Lung (tissue), 12 donors: Measurements from ENCODE around the gene IRF7. TPM values are rescaled to one million over a fixed set of nuclear protein-coding genes. Genes with fewer than 3 reads are reported as not detected.

ENCODE experiments used
- ATAC-seq: fragments of 200-7000 bp; cut with Tn5 transposase; one replicate; pipeline ENCODE4 v1.9.1; 2020; ENCODE audit warnings: moderate number of reproducible peaks; ENCODE audit not compliant: insufficient read depth, low FRiP score
- DNase-seq, 3 donors: peaks; one replicate each; pipeline ENCODE4 v3.0.0-alpha.2; 2013 to 2017
- H3K27ac ChIP-seq, 2 donors: one replicate each; pipeline ENCODE4 v1.5.1; 2013; ENCODE audit warnings: mild to moderate bottlenecking in 2 of 2, moderate library complexity in 2 of 2, control low read depth in 1 of 2, inconsistent platforms in 1 of 2, low read depth in 1 of 2, low read length in 1 of 2
- H3K27me3 ChIP-seq, 3 donors: one replicate each; pipeline ENCODE4 v1.5.1; 2013; ENCODE audit warnings: low read length in 2 of 3; ENCODE audit not compliant: control insufficient read depth in 3 of 3, insufficient read depth in 3 of 3
- H3K36me3 ChIP-seq, 4 donors: one replicate each; pipeline ENCODE4 v1.5.1; 2013; ENCODE audit warnings: low read length in 4 of 4, mild to moderate bottlenecking in 1 of 4, moderate library complexity in 1 of 4; ENCODE audit not compliant: control insufficient read depth in 4 of 4, insufficient read depth in 4 of 4
- H3K4me1 ChIP-seq, 5 donors: one replicate each; pipeline ENCODE4 v1.5.1; 2013; ENCODE audit warnings: low read length in 5 of 5, mild to moderate bottlenecking in 2 of 5, moderate library complexity in 1 of 5; ENCODE audit not compliant: control insufficient read depth in 5 of 5, insufficient read depth in 5 of 5
- H3K4me3 ChIP-seq: one replicate; pipeline ENCODE4 v1.5.1; 2013; ENCODE audit warnings: mild to moderate bottlenecking, control low read depth, moderate library complexity
- H3K9ac ChIP-seq, 2 donors: one replicate each; pipeline ENCODE4 v1.5.1; 2013; ENCODE audit warnings: low read length in 2 of 2, control low read depth in 1 of 2; ENCODE audit not compliant: insufficient read depth in 1 of 2
- H3K9me3 ChIP-seq, 4 donors: one replicate each; pipeline ENCODE4 v1.5.1; 2013; ENCODE audit warnings: low read length in 3 of 4, mild to moderate bottlenecking in 1 of 4, moderate library complexity in 1 of 4; ENCODE audit not compliant: control insufficient read depth in 4 of 4, insufficient read depth in 3 of 4
- CTCF ChIP-seq: IDR thresholded peaks from 2 replicates; pipeline ENCODE4 v1.5.1; 2012; ENCODE audit warnings: mild to moderate bottlenecking; ENCODE audit errors: control extremely low read depth, extremely low read depth
- WGBS, 2 donors: extraction: QIAGEN DNeasy Blood & Tissue Kit; methylation state at CpG; one replicate each; pipeline ENCODE4 v1.1.7; 2013; 5-methylcytosine and 5-hydroxymethylcytosine counted together
- polyA plus RNA-seq, 2 donors: library from polyadenylated mRNA; stranded (reverse); fragments of 200-250 nt; gene quantifications; one replicate each; pipeline ENCODE4 v1.2.1, GENCODE V29; 2013
- total RNA-seq, 2 donors: library from RNA; depleted of rRNA in 1 of 2; stranded (reverse); fragments of >200 nt in 1 of 2; gene quantifications; one replicate each; pipeline ENCODE4 v1.2.1, GENCODE V29; 2014 to 2021
- donor health status: control.
- donor health status: control.
- donor health status: Bipolar disorder and iron deficiency.
- donor health status: healthy.
- donor health status: DM: yes; HTN: yes; CAD: no.

IRF7 gene
- total and polyA plus RNA-seq, 4 donors = 24.7 to 68.3 (median 52.8) TPM

DNA sequence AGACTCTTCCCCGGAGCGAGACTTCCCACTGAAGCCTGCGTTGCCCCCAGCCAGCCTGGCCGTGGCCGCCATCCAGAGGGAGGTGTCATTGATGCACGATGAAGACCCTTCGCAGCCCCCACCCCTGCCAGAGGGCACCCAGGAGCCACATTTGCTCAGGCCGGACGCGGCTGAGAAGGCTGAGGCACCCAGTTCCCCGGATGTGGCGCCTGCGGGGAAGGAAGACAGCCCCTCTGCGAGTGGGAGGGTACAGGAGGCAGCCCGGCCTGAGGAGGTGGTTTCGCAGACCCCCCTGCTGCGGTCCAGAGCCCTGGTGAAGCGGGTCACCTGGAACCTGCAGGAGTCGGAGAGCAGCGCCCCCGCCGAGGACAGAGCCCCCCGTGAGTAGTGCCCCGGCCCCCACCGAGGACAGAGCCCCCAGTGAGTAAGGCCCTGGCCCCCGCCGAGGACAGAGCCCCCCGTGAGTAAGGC is 6.4 kb downstream of the IRF7 start:
- no peaks in the 10 kb centered on the region for H3K27me3 ChIP-seq
- H3K27ac ChIP-seq = no peak overlapping the region
- H3K9me3 ChIP-seq = no peaks in the 10 kb centered on the region
- no peak overlapping the region for H3K4me3 ChIP-seq
- no peak for TF ChIP-seq CTCF
- WGBS, 2 donors = 94 to 95% methylated on average over 28 of the region's 28 CpGs
- H3K36me3 ChIP-seq = peaks cover 14 to 92% (median 36%) of the 10 kb centered on the region in 4 donors
- H3K9ac ChIP-seq = no peak overlapping the region
- H3K4me1 ChIP-seq = peaks cover 0 to 6% (median under 1%) of the 10 kb centered on the region in 5 donors
- ATAC-seq = no peak
- DNase-seq = no peak

- Histone ChIP-seq H3K4me3 (no peak overlapping the region), H3K27ac (no peak overlapping the region), H3K4me1 (peaks cover 0 to 2% (median 0%) of the 10 kb centered on the region in 5 donors), H3K9ac (no peak overlapping the region), H3K36me3 (peaks cover 17 to 90% (median 38%) of the 10 kb centered on the region in 4 donors), H3K9me3 (no peaks in the 10 kb centered on the region), H3K27me3 (no peaks in the 10 kb centered on the region)
- no peak for DNase-seq
- no peak for ATAC-seq
- no peak for TF ChIP-seq CTCF
- 76 to 86% methylated on average over 24 to 28 of the region's 28 CpGs for WGBS, 2 donors
Measured at GRCh38 chr11:608791-609251, 6.9 kb downstream of the IRF7 start.

DNA sequence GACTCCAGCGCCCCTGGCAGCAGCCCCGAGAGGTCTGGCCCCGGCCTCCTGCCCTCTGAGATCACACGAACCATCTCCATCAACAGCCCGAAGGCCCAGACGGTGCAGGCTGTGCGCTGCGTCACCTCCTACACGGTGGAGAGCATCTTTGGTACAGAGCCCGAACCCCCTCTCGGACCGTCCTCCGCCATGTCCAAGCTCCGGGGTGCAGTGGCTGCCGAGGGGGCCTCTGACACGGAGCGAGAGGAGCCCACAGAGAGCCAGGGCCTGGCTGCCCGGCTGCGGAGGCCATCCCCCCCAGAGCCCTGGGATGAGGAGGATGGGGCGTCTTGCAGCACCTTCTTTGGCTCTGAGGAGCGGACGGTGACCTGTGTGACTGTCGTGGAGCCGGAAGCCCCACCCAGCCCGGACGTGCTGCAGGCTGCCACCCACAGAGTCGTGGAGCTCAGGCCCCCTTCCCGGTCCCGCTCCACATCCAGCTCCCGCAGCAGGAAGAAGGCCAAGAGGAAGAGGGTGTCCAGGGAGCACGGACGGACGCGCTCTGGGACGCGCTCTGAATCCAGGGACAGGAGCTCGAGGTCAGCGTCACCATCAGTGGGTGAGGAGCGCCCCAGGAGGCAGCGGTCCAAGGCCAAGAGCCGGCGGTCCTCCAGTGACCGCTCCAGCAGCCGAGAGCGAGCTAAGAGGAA is 7.6 kb downstream of the IRF7 start:
- Histone ChIP-seq H3K9ac (no peak overlapping the region), H3K27me3 (no peaks in the 10 kb centered on the region), H3K4me1 (no peaks in the 10 kb centered on the region), H3K9me3 (no peaks in the 10 kb centered on the region), H3K27ac (no peak overlapping the region), H3K4me3 (no peak overlapping the region), H3K36me3 (peaks cover 20 to 88% (median 41%) of the 10 kb centered on the region in 4 donors)
- WGBS, 2 donors = 94% methylated on average over 45 of the region's 45 CpGs
- no peak for ATAC-seq
- DNase-seq = no peak
- no peak for TF ChIP-seq CTCF
